ENCODE results near the gene PDE11A.

GRCh38 chr2:177665948-177666347, 406.6 kb downstream of the PDE11A start:
- TF ChIP-seq CTCF (IDR thresholded peaks at IDR 0.05) (no peak), EP300 (IDR thresholded peaks at IDR 0.05) (no peak), POLR2A (IDR thresholded peaks at IDR 0.05) (no peak)
